Lower leg skin (tissue), 3 donors: ENCODE measurements around the gene SF1.

Experiments
- CTCF ChIP-seq, 3 donors: fragments of 450-650 bp; IDR thresholded peaks; one replicate each; pipeline ENCODE4 v1.5.1; 2016; ENCODE audit warnings: antibody characterized with exemption in 3 of 3, mild to moderate bottlenecking in 3 of 3, moderate library complexity in 2 of 3
- POLR2A ChIP-seq, 2 donors: fragments of 450-650 bp; IDR thresholded peaks; one replicate each; pipeline ENCODE4 v1.6.1; 2016 to 2017; ENCODE audit warnings: antibody characterized with exemption in 2 of 2, mild to moderate bottlenecking in 1 of 2, moderate library complexity in 1 of 2

- TF ChIP-seq CTCF (IDR thresholded peaks at IDR 0.05) (no peak), POLR2A (IDR thresholded peaks at IDR 0.05) (no peak)
Measured at GRCh38 chr11:64721359-64721699, 57.0 kb downstream of the SF1 start.
